ENCODE measurements around the gene C5AR2. TPM values are rescaled to one million over a fixed set of nuclear protein-coding genes. Genes with fewer than 3 reads are reported as not detected.

The C5AR2 gene
- total RNA-seq, 3 donors from 2014 or later (not counting 1 experiment from before 2014, with no cell fraction given), result 4.3 to 15.5 (median 8.3) TPM

DNA sequence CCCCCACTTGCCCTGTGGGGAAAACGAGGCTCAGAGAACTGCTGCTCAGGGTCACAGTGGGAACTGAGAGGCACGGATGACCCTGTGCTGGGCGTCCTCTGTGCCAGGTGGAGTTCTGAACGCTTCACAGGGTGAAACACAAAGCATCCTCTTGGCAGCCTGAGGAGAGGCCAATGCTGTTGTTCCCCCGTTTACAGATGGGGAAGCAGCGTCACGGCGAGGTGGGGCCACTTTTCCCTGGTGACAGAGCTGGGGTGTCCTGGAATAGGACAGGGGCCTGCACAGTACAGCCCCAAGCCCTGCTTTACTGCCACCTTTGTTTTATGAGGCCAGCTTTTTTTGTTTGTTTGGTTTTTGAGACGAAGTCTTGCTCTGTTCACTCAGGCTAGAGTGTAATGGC, 39.3 kb downstream of the C5AR2 start:
- no peak overlapping the region for H3K27ac ChIP-seq (ENCODE audit: low read length)
- 95% methylated on average over 9 of the region's 9 CpGs for WGBS (ENCODE audit: insufficient coverage)
- H3K27me3 ChIP-seq (ENCODE audit: control insufficient read depth, insufficient read depth, low read length), result no peaks in the 10 kb centered on the region
- H3K4me3 Mint-ChIP-seq, result no peak overlapping the region
- H3K9me3 Mint-ChIP-seq, result no peaks in the 10 kb centered on the region
- H3K36me3 ChIP-seq (ENCODE audit: control insufficient read depth, insufficient read depth, low read length), result peaks cover 57% of the 10 kb centered on the region
- peaks cover 0 to 4% of the 10 kb centered on the region in 2 donors for H3K4me1 Mint-ChIP-seq
- peaks cover 6% of the 10 kb centered on the region for H3K36me3 Mint-ChIP-seq
- no peaks in the 10 kb centered on the region for H3K27me3 Mint-ChIP-seq (ENCODE audit: low read depth in 2 of 2)
- no peak overlapping the region for H3K27ac Mint-ChIP-seq
- H3K4me3 ChIP-seq (ENCODE audit: low read length), result no peak overlapping the region
- intact Hi-C loops (cut with micrococcal nuclease), result no loop called here
- H3K4me1 ChIP-seq (ENCODE audit: control insufficient read depth, insufficient read depth, low read length), result peaks cover 10% of the 10 kb centered on the region
- ATAC-seq (no peak), DNase-seq (no peak)
- no peaks in the 10 kb centered on the region for H3K9me3 ChIP-seq (ENCODE audit: control insufficient read depth, insufficient read depth, low read length)
- TF ChIP-seq CTCF (IDR thresholded peaks at IDR 0.05), result no peak

DNA sequence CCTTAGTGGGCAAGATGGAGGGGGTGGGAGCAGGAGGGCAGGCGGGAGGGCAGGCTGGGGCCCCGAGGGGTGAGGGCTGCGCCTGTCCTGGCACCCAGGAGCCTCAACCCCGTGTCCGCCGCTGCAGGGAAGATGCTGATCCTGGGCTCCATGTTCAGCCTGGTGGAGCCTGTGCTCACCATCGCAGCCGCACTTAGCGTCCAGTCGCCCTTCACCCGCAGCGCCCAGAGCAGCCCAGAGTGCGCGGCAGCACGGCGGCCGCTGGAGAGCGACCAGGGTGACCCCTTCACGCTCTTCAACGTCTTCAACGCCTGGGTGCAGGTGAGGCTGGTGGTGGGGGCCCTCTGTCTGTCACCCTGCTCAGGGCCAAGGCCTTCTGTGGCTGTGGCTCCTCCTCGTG, 40.6 kb downstream of the C5AR2 start:
- Histone ChIP-seq H3K27ac (ENCODE audit: low read length) (no peak overlapping the region), H3K27me3 (ENCODE audit: control insufficient read depth, insufficient read depth, low read length) (no peaks in the 10 kb centered on the region), H3K36me3 (ENCODE audit: control insufficient read depth, insufficient read depth, low read length) (peaks cover 68% of the 10 kb centered on the region), H3K9me3 (ENCODE audit: control insufficient read depth, insufficient read depth, low read length) (no peaks in the 10 kb centered on the region), H3K4me1 (ENCODE audit: control insufficient read depth, insufficient read depth, low read length) (peaks cover 10% of the 10 kb centered on the region), H3K4me3 (ENCODE audit: low read length) (no peak overlapping the region)
- Mint-ChIP-seq H3K27me3 (ENCODE audit: low read depth in 2 of 2) (no peaks in the 10 kb centered on the region), H3K36me3 (no peaks in the 10 kb centered on the region), H3K4me3 (no peak overlapping the region), H3K4me1 (peaks cover 0 to 9% of the 10 kb centered on the region in 2 donors), H3K27ac (no peak overlapping the region), H3K9me3 (no peaks in the 10 kb centered on the region)
- intact Hi-C loops (cut with micrococcal nuclease), result no loop called here
- ATAC-seq (no peak), DNase-seq (no peak)
- no peak for TF ChIP-seq CTCF (IDR thresholded peaks at IDR 0.05)
- 97% methylated on average over 22 of the region's 22 CpGs for WGBS (ENCODE audit: insufficient coverage)

DNA sequence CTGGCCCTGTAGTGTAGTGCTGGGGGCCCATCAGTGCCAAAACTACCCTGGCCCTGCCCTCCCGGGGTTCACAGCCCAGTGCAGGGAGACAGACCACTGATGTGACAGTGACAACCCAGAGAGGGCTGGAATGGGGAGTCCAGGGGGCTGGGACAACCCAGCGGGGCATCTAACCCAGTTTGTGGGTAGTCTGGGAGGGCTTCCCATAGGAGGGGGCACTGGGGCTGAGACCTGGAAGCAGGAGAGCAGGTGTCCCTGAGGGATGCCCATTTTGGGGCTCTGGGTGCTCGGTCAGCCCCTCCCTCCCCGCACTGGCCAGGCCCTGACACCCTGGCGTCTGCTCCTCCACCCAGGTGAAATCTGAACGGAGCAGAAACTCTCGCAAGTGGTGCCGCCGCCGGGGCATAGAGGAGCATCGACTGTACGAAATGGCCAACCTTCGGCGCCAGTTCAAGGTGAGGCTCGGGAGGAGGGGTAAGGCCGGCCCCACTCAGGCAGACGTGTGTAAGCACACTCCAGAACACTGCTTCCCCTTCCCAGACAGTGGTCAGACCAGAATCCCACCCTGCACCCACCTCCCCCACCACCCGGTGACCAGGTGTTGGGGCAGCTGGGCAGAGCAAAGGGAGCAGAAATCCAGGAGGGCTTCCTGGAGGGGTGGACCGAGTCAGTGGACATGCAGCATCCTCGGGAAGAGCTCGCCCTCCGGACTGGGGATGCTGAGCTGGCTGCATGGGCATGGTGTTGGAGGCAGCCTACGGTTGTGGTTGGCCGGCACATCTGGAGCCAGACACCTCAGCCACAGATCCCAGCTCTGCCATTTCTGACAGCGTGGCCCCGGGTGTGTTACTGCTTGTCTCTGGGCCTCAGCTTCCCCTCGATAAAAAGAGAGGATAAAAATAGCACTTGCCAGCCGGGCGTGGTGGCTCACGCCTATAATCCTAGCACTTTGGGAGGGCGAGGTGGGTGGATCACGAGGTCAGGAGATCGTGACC, 41.6 kb downstream of the C5AR2 start:
- Histone ChIP-seq H3K4me3 (ENCODE audit: low read length) (no peak overlapping the region), H3K36me3 (ENCODE audit: control insufficient read depth, insufficient read depth, low read length) (peaks cover 71% of the 10 kb centered on the region), H3K27me3 (ENCODE audit: control insufficient read depth, insufficient read depth, low read length) (no peaks in the 10 kb centered on the region), H3K9me3 (ENCODE audit: control insufficient read depth, insufficient read depth, low read length) (no peaks in the 10 kb centered on the region), H3K27ac (ENCODE audit: low read length) (no peak overlapping the region), H3K4me1 (ENCODE audit: control insufficient read depth, insufficient read depth, low read length) (peaks cover 10% of the 10 kb centered on the region)
- 94% methylated on average over 33 of the region's 33 CpGs for WGBS (ENCODE audit: insufficient coverage)
- no peaks in the 10 kb centered on the region for H3K9me3 Mint-ChIP-seq
- DNase-seq (no peak), ATAC-seq (no peak)
- H3K27me3 Mint-ChIP-seq (ENCODE audit: low read depth in 2 of 2), result no peaks in the 10 kb centered on the region
- H3K27ac Mint-ChIP-seq, result no peak overlapping the region
- no peaks in the 10 kb centered on the region for H3K36me3 Mint-ChIP-seq
- intact Hi-C loops (cut with micrococcal nuclease), result no loop called here
- no peak for TF ChIP-seq CTCF (IDR thresholded peaks at IDR 0.05)
- no peak overlapping the region for H3K4me3 Mint-ChIP-seq
- H3K4me1 Mint-ChIP-seq, result peaks cover 0 to 9% of the 10 kb centered on the region in 2 donors
